ENCODE results near the gene CGGBP1. TPM values are rescaled to one million over a fixed set of nuclear protein-coding genes. Genes with fewer than 3 reads are reported as not detected.

The CGGBP1 gene, protein sequence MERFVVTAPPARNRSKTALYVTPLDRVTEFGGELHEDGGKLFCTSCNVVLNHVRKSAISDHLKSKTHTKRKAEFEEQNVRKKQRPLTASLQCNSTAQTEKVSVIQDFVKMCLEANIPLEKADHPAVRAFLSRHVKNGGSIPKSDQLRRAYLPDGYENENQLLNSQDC
- 10 to 100 TPM; 40.8 to 40.9 TPM for total RNA-seq

DNA sequence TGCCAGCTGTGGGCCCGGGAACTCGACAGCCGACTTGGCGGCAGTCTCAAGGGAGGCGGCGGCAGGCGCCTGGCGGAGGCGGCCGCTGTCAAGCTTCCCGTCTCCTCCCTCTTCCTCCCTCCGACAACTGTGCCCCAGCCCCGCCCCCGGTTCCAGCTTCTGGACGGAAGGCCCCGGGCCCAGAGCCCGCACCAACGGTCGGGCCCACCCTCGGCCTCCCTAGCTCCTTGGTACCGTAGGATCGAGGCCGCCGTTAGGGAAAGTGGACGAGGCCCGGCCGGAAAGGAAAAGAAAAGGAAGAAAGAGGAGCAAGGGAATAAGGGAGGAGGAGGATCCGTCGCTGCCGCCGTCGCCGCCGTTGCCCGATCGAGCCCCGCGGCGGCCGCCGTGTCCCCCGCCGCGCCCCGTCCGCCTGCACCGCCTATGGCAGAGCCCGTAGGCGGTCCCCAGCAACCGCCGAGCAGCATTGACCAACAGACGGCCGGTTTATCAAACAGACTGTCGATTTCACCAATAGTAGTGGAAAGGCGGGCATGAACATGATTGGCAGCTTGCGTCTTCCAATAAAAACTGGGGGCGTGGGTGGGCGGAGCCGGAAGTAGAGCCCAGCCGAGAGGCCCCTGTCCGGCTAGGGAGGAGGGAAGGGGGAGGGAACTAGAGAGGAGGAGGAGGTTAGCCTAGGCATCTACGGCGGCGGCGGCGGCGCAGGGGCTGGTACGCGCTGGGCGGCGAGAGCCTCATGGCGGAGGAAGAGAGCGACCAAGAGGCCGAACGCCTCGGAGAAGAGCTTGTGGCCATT is at the start of gene CGGBP1, which contains the start of gene ZNF654:
Gene CGGBP1 (minus strand): TSS at position 425 of the 799 bp plus-strand sequence. CDS start 3,029 bp downstream, outside the sequence.
Gene ZNF654 (plus strand): TSS at position 675 of the 799 bp plus-strand sequence. CDS start 65 bp downstream, at position 740.
- H3K9me3 ChIP-seq: no peaks in the 10 kb centered on the region
- peak within 1 kb of the TSS; percentile 95 to 98 for H3K4me3 ChIP-seq
- peak within 1 kb of the TSS; percentile 94 to 97 for H3K27ac ChIP-seq
- no peaks in the 10 kb centered on the region for H3K27me3 ChIP-seq
- peak; percentile 99 for DNase-seq (ENCODE audit: low spot score)
- peaks cover 0 to 40% of the 10 kb centered on the region in 2 donors for H3K4me1 ChIP-seq
- peaks cover 12% of the 10 kb centered on the region for H3K36me3 ChIP-seq
- TF ChIP-seq, protein P1, sequence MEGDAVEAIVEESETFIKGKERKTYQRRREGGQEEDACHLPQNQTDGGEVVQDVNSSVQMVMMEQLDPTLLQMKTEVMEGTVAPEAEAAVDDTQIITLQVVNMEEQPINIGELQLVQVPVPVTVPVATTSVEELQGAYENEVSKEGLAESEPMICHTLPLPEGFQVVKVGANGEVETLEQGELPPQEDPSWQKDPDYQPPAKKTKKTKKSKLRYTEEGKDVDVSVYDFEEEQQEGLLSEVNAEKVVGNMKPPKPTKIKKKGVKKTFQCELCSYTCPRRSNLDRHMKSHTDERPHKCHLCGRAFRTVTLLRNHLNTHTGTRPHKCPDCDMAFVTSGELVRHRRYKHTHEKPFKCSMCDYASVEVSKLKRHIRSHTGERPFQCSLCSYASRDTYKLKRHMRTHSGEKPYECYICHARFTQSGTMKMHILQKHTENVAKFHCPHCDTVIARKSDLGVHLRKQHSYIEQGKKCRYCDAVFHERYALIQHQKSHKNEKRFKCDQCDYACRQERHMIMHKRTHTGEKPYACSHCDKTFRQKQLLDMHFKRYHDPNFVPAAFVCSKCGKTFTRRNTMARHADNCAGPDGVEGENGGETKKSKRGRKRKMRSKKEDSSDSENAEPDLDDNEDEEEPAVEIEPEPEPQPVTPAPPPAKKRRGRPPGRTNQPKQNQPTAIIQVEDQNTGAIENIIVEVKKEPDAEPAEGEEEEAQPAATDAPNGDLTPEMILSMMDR (IDR thresholded peaks at IDR 0.05): no peak

DNA sequence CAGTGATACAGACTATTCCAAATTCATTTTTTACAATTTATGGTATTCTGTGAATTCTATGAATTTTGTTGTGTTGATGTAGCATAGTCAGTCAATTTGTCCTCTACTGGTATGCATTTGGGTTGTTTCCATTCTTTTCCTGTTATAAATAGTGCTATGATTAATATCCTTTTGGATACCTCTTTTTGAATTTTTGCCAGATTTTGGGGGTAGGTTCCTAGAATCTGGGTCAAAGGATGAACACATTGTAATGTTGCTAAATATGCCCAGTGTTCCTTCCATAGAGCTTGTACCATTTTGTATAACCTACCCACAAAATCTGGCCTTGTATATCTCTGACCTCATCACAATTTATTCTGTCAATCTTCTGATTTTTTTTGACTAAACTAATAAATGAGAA is 46.5 kb upstream of the CGGBP1 start:
- Histone ChIP-seq H3K4me3 (no peak overlapping the region), H3K27ac (no peak overlapping the region), H3K9me3 (no peaks in the 10 kb centered on the region), H3K27me3 (no peaks in the 10 kb centered on the region), H3K4me1 (no peaks in the 10 kb centered on the region), H3K36me3 (no peaks in the 10 kb centered on the region)
- TF ChIP-seq, protein P1 (IDR thresholded peaks at IDR 0.05): no peak
- no peak for DNase-seq (ENCODE audit: low spot score)

DNA sequence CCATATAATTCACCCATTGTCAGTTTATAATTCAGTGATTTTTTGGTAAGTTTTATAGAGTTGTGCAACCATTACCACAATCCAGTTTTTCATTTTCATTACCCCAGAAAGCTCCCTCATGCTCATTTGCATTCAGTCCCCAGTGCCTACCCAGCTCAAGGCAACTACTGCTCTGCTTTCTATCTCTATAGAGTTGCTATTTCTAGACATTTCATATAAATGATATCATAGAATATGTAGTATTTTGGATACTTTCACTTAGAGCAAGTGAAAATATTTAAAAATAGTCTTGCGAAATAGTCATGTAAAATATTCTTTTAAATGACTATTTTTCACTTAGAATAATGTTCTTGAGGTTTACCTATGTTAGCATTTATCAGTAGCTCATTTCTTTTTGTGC is 42.3 kb upstream of the CGGBP1 start:
- H3K36me3 ChIP-seq: no peaks in the 10 kb centered on the region
- H3K9me3 ChIP-seq: no peaks in the 10 kb centered on the region
- H3K27ac ChIP-seq: no peak overlapping the region
- H3K4me3 ChIP-seq: no peak overlapping the region
- H3K4me1 ChIP-seq: no peaks in the 10 kb centered on the region
- TF ChIP-seq, protein P1 (IDR thresholded peaks at IDR 0.05): no peak
- DNase-seq (ENCODE audit: low spot score): no peak
- H3K27me3 ChIP-seq: no peaks in the 10 kb centered on the region

DNA sequence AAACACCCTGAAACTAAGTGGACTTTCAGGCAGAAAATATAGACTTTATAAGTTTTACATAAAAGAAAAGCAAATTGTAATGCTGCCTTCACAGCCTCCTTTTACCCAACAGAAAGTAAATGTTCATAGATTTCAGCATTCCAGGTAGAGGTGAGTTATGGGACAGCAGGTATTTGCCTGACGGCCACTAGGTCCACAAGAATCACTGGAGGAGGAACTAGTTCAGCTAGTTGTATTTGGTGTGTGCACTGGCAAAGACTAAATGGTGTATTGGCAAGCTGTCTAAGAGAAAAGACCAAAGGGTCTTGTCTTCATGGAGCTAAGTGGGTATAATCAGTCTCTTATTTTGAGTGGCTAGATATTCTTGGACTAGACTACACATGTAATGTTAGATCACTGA is 34.5 kb upstream of the CGGBP1 start:
- H3K4me3 ChIP-seq: no peak overlapping the region
- H3K27me3 ChIP-seq: no peaks in the 10 kb centered on the region
- H3K36me3 ChIP-seq: peaks cover 4% of the 10 kb centered on the region
- no peaks in the 10 kb centered on the region for H3K4me1 ChIP-seq
- DNase-seq (ENCODE audit: low spot score): no peak
- TF ChIP-seq, protein P1 (IDR thresholded peaks at IDR 0.05): no peak
- H3K27ac ChIP-seq: no peak overlapping the region
- H3K9me3 ChIP-seq: no peaks in the 10 kb centered on the region

DNA sequence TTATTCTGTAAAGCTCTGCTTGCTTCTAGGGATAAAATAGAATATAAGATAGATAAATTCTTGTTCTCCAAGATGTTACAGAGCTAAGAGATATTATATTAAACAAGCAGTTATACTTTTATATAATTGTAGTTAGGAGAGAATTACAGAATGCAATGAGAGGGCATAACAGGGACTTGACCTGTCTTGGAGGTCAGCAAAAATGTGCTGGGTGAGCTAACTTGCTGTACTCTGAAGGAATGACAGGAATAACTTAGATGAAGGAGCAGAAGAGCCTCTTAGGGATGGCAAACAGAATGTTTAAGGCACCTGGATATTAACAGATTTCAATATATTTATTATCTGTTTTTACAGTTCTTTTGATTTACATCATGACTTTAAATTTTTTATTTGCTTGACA is 33.5 kb upstream of the CGGBP1 start:
- DNase-seq (ENCODE audit: low spot score): no peak

More for the DNA sequence above, 33.5 kb upstream of the CGGBP1 start:
- Histone ChIP-seq H3K27ac (no peak overlapping the region), H3K9me3 (no peaks in the 10 kb centered on the region), H3K36me3 (peaks cover 4% of the 10 kb centered on the region), H3K4me3 (no peak overlapping the region), H3K27me3 (no peaks in the 10 kb centered on the region), H3K4me1 (no peaks in the 10 kb centered on the region)
- TF ChIP-seq, protein P1 (IDR thresholded peaks at IDR 0.05): no peak
